ENCODE results near the gene BEGAIN. TPM values are rescaled to one million over a fixed set of nuclear protein-coding genes. Genes with fewer than 3 reads are reported as not detected.

The BEGAIN gene, protein sequence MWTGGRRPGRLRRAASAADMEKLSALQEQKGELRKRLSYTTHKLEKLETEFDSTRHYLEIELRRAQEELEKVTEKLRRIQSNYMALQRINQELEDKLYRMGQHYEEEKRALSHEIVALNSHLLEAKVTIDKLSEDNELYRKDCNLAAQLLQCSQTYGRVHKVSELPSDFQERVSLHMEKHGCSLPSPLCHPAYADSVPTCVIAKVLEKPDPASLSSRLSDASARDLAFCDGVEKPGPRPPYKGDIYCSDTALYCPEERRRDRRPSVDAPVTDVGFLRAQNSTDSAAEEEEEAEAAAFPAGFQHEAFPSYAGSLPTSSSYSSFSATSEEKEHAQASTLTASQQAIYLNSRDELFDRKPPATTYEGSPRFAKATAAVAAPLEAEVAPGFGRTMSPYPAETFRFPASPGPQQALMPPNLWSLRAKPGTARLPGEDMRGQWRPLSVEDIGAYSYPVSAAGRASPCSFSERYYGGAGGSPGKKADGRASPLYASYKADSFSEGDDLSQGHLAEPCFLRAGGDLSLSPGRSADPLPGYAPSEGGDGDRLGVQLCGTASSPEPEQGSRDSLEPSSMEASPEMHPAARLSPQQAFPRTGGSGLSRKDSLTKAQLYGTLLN
- total RNA-seq, result 1 to 10 TPM; 3.5 to 7.1 (median 6.6) TPM

GRCh38 chr14:100587086-100587762 is at the start of gene BEGAIN:
Gene BEGAIN, minus strand, starts transcription at chr14:100587417. Its CDS starts 127 bp downstream, at chr14:100587290.
- H3K36me3 ChIP-seq, result no peaks in the 10 kb centered on the region
- WGBS, result 9% methylated on average over 13 of the region's 90 CpGs
- H3K4me1 ChIP-seq, result peaks cover 7 to 19% (median 14%) of the 10 kb centered on the region in 4 donors
- H3K4me3 ChIP-seq, result peak within 1 kb of the TSS; percentile 54 to 64 (median 55)
- no peak for DNase-seq (ENCODE audit: extremely low spot score)
- intact Hi-C loops (cut with DNase I), result no loop called here
- peaks cover 0 to 62% (median 7%) of the 10 kb centered on the region in 4 donors for H3K27me3 ChIP-seq
- TF ChIP-seq EP300 (IDR thresholded peaks at IDR 0.05) (no peak), CTCF (IDR thresholded peaks at IDR 0.05) (no peak), POLR2A (IDR thresholded peaks at IDR 0.05; ENCODE audit: low read depth) (no peak), POLR2AphosphoS5 (IDR thresholded peaks at IDR 0.05) (no peak)
- H3K27ac ChIP-seq (replicated peaks in 1 of 4), result no peak within 1 kb of the TSS
- no peaks in the 10 kb centered on the region for H3K9me3 ChIP-seq

GRCh38 chr14:100636559-100636958 is 49.3 kb upstream of the BEGAIN start:
- H3K36me3 ChIP-seq, result no peaks in the 10 kb centered on the region
- TF ChIP-seq POLR2AphosphoS5 (IDR thresholded peaks at IDR 0.05), result no peak
- TF ChIP-seq POLR2A (IDR thresholded peaks at IDR 0.05; ENCODE audit: low read depth), result no peak
- no peak for TF ChIP-seq CTCF (IDR thresholded peaks at IDR 0.05)
- no peak for TF ChIP-seq EP300 (IDR thresholded peaks at IDR 0.05)
- 93% methylated on average over 14 of the region's 14 CpGs for WGBS
- no peak overlapping the region for H3K27ac ChIP-seq (replicated peaks in 1 of 4)
- H3K9me3 ChIP-seq, result no peaks in the 10 kb centered on the region
- no peak overlapping the region for H3K4me3 ChIP-seq
- H3K4me1 ChIP-seq, result no peaks in the 10 kb centered on the region
- DNase-seq (ENCODE audit: extremely low spot score), result no peak
- intact Hi-C loops (cut with DNase I), result no loop called here
- H3K27me3 ChIP-seq, result peaks cover 0 to 14% (median 0%) of the 10 kb centered on the region in 4 donors

DNA sequence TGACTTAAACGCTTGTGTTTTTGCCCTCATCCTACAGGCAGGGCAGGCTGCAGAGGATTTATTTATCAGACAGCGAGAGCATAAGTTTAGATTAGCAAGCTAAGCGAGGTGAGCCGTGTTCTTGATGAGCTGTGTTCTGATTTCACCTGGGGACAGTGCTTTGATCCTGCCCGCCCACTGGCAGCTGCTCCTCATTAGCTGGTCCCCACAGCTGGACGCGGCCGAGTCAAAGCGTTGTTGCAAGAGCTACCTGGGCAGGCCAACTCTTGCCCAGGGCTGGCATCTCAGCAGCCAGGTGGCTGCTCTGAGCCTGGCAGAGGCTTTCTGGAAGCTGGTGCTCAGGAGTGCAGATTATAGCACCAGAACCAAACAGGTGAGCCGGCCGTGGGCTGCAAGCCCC is 46.8 kb upstream of the BEGAIN start:
- H3K4me1 ChIP-seq, result no peaks in the 10 kb centered on the region
- H3K27me3 ChIP-seq, result peaks cover 0 to 24% (median 0%) of the 10 kb centered on the region in 4 donors
- no peak overlapping the region for H3K27ac ChIP-seq (replicated peaks in 1 of 4)
- H3K36me3 ChIP-seq, result no peaks in the 10 kb centered on the region
- TF ChIP-seq POLR2AphosphoS5 (IDR thresholded peaks at IDR 0.05) (no peak), CTCF (IDR thresholded peaks at IDR 0.05) (no peak), EP300 (IDR thresholded peaks at IDR 0.05) (no peak), POLR2A (IDR thresholded peaks at IDR 0.05; ENCODE audit: low read depth) (no peak)
- H3K9me3 ChIP-seq, result no peaks in the 10 kb centered on the region
- intact Hi-C loops (cut with DNase I), result no loop called here
- H3K4me3 ChIP-seq, result no peak overlapping the region
- 64% methylated on average over 7 of the region's 11 CpGs for WGBS
- DNase-seq (ENCODE audit: extremely low spot score), result no peak

DNA sequence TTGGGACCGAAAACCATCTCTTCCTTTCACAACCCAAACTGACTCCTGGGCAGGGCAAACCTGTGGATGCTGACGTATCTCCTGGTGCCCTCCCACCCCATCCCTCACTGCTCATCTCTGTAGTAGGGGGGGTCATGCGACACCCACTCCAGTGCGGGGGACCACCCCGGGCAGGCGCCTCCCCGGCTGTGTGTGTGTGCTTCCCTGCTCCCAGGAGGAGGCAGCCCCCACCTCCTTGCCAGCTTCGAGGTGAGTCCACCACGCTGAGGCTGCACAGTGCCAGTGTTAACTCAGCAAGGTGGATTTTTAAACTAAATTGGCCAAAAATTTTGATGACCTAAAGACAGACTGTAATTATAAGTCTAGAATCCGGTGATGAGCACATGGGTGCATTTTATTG is 46.2 kb upstream of the BEGAIN start:
- no peaks in the 10 kb centered on the region for H3K9me3 ChIP-seq
- DNase-seq (ENCODE audit: extremely low spot score), result no peak
- TF ChIP-seq EP300 (IDR thresholded peaks at IDR 0.05) (no peak), CTCF (IDR thresholded peaks at IDR 0.05) (no peak), POLR2A (IDR thresholded peaks at IDR 0.05; ENCODE audit: low read depth) (no peak), POLR2AphosphoS5 (IDR thresholded peaks at IDR 0.05) (no peak)
- no peaks in the 10 kb centered on the region for H3K4me1 ChIP-seq
- no peak overlapping the region for H3K4me3 ChIP-seq
- H3K36me3 ChIP-seq, result no peaks in the 10 kb centered on the region
- WGBS, result 81% methylated on average over 9 of the region's 10 CpGs
- intact Hi-C loops (cut with DNase I), result no loop called here
- H3K27ac ChIP-seq (replicated peaks in 1 of 4), result no peak overlapping the region
- H3K27me3 ChIP-seq, result peaks cover 0 to 28% (median 0%) of the 10 kb centered on the region in 4 donors

Data from esophagus muscularis mucosa (tissue), 4 donors.